Activated naive CD4-positive, alpha-beta T cell treated with anti-CD3 and anti-CD28 coated beads, Interleukin-2, amount 50 U/mL, for 24 hours (primary cell): ENCODE measurements around the gene SUSD3.
A peak's percentile ranks its signal among the peaks of the same experiment; 100 is the strongest.

Experiments
- H3K27ac Mint-ChIP-seq: one replicate; pipeline ENCODE4 v1.8.0; 2021; ENCODE audit warnings: mild to moderate bottlenecking, mixed read lengths
- H3K27me3 Mint-ChIP-seq: one replicate; pipeline ENCODE4 v1.8.0; 2021; ENCODE audit warnings: mixed read lengths
- H3K36me3 Mint-ChIP-seq: one replicate; pipeline ENCODE4 v1.8.0; 2021; ENCODE audit warnings: mixed read lengths
- H3K4me1 Mint-ChIP-seq: one replicate; pipeline ENCODE4 v1.8.0; 2021; ENCODE audit warnings: mixed read lengths
- H3K4me3 Mint-ChIP-seq: one replicate; pipeline ENCODE4 v1.8.0; 2021; ENCODE audit warnings: mild to moderate bottlenecking, mixed read lengths
- H3K9me3 Mint-ChIP-seq: one replicate; pipeline ENCODE4 v1.8.0; 2021; ENCODE audit warnings: mixed read lengths

The SUSD3 gene

DNA sequence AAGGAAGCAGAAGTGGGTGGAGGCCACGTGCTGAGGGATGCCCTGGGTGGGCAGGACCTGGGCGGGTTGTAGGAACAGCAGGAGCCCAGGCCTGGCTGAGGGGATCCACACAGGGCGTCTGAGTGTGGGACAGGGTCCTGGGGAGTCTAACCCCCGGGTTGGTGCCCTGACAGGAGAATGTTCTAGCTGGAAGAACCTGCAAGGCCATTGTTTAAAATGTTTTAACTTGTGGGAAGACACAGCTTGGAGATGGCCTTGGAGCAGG is 33.9 kb upstream of the SUSD3 start:
- peaks cover 87% of the 10 kb centered on the region for H3K4me1 Mint-ChIP-seq
- H3K27me3 Mint-ChIP-seq, result no peaks in the 10 kb centered on the region
- H3K9me3 Mint-ChIP-seq, result no peaks in the 10 kb centered on the region
- H3K4me3 Mint-ChIP-seq, result no peak overlapping the region
- peak overlapping the region; percentile 56 for H3K27ac Mint-ChIP-seq
- peaks cover 5% of the 10 kb centered on the region for H3K36me3 Mint-ChIP-seq

DNA sequence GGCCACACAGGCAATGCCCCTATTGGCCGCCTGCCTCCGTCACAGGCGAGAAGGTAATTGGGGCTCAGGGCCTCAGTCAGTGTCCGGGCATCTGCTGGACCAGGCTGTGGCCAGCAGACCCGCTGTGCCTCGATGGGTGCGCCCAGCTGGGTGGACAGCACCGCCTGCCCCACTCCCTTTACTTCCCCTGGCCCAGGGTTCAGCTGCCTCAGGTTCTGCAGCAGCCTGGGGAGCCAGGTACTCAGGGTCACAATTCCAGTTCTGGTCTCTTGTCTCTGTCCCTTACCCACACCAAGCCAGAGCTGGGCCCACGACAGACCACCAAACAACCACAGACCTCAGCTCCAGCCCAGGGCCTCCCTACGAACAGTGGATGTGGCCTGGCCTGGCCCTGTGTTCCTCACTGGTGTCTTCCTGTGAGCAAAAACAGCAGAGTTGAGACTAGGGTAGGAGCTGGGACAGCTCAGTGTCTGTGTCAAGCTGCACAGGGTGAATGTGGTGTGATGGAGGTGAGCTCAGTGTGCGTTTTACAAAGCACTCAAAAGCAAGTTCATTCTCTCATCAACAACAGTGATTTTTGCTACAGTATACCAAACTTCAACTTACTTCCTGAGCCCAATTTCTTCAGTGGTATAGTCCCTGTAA is 33.4 kb upstream of the SUSD3 start:
- Mint-ChIP-seq H3K27ac (peak overlapping the region; percentile 96), H3K4me3 (peak overlapping the region; percentile 33), H3K27me3 (no peaks in the 10 kb centered on the region), H3K9me3 (no peaks in the 10 kb centered on the region), H3K4me1 (peaks cover 90% of the 10 kb centered on the region), H3K36me3 (peaks cover 4% of the 10 kb centered on the region)

DNA sequence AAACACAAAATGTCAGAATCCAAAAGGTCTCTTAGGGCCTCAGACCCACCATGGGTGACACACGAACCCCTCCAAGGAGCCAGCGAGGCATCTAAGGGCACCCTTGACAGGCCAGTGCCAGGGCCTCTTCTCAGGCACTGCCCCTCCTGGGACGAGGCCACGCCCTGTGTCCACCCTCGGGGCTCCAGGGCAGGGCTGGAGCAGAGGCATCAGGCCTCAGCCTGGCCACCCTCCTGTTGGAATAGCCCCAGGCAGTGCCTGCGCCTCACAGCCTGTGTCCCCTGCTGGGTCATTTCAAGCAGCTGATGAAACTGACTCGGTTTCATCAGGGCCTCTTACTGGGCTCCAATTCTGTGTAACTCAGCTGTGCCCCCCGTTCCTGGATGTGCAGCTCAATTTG is 32.8 kb upstream of the SUSD3 start:
- Mint-ChIP-seq H3K4me1 (peaks cover 91% of the 10 kb centered on the region), H3K27me3 (no peaks in the 10 kb centered on the region), H3K36me3 (peaks cover 6% of the 10 kb centered on the region), H3K4me3 (no peak overlapping the region), H3K27ac (peak overlapping the region; percentile 96), H3K9me3 (no peaks in the 10 kb centered on the region)

- H3K4me3 Mint-ChIP-seq, result no peak overlapping the region
- H3K27ac Mint-ChIP-seq, result peak overlapping the region; percentile 84
- H3K27me3 Mint-ChIP-seq, result no peaks in the 10 kb centered on the region
- no peaks in the 10 kb centered on the region for H3K9me3 Mint-ChIP-seq
- peaks cover 9% of the 10 kb centered on the region for H3K36me3 Mint-ChIP-seq
- peaks cover 91% of the 10 kb centered on the region for H3K4me1 Mint-ChIP-seq
Observed at GRCh38 chr9:93026640-93027039, 31.9 kb upstream of the SUSD3 start.

- peak overlapping the region; percentile 83 for H3K4me3 Mint-ChIP-seq
- H3K27ac Mint-ChIP-seq, result peak overlapping the region; percentile 96
- no peaks in the 10 kb centered on the region for H3K9me3 Mint-ChIP-seq
- H3K27me3 Mint-ChIP-seq, result no peaks in the 10 kb centered on the region
- H3K4me1 Mint-ChIP-seq, result peaks cover 93% of the 10 kb centered on the region
- H3K36me3 Mint-ChIP-seq, result peaks cover 10% of the 10 kb centered on the region
Observed at GRCh38 chr9:93027750-93028149, 30.8 kb upstream of the SUSD3 start.

- Mint-ChIP-seq H3K27me3 (no peaks in the 10 kb centered on the region), H3K36me3 (peaks cover 7% of the 10 kb centered on the region), H3K9me3 (no peaks in the 10 kb centered on the region), H3K4me3 (peak overlapping the region; percentile 83), H3K27ac (peak overlapping the region; percentile 96), H3K4me1 (peaks cover 92% of the 10 kb centered on the region)
Observed at GRCh38 chr9:93028448-93029006, 30.0 kb upstream of the SUSD3 start.

- H3K4me1 Mint-ChIP-seq, result peaks cover 76% of the 10 kb centered on the region
Observed at GRCh38 chr9:93030642-93031628, 27.6 kb upstream of the SUSD3 start.

DNA sequence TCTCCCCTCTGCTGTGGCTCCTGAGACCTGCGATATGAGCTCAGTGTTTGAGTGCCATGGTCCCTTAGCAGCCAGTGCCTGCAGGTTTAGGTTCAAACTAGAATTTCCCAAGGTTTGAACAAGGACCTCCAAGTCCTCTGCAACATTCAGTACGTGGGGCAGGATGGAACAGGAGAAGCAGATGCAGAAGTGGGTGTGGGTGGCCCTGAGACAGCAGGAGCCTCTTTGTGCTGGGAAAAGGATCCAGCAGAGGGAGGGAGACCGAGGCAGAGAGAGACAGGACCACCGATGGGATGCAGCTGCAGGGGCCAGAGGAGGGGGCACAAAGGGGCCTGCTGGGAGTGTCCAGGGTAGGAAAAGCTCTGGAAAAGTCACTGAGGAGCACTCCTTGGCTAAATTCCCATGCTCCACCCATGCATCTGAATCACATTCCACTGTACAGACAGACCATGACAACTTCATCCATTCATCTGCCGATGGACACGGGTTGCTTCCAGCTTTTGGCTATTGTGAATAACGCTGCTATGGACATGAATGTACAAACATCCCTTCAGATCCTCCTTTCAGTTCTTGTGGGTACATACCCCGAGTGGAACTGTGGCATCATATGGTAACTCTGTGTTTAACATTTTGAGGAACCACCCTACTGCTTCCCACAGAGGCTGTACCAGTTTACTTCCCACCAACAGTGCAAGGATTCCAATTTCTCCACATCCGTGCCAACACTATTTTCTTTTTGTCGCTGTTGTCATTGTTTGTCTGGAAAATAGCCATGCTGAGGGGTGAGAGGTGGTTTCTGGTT is 26.7 kb upstream of the SUSD3 start:
- Mint-ChIP-seq H3K36me3 (peaks cover 8% of the 10 kb centered on the region), H3K27me3 (no peaks in the 10 kb centered on the region), H3K4me1 (peaks cover 77% of the 10 kb centered on the region), H3K9me3 (no peaks in the 10 kb centered on the region), H3K4me3 (peak overlapping the region; percentile 39), H3K27ac (peak overlapping the region; percentile 59)

More at GRCh38 chr9:93030642-93031628, 27.6 kb upstream of the SUSD3 start:
- H3K9me3 Mint-ChIP-seq, result no peaks in the 10 kb centered on the region
- H3K4me3 Mint-ChIP-seq, result peak overlapping the region; percentile 39
- no peaks in the 10 kb centered on the region for H3K27me3 Mint-ChIP-seq
- peaks cover 8% of the 10 kb centered on the region for H3K36me3 Mint-ChIP-seq
- H3K27ac Mint-ChIP-seq, result peak overlapping the region; percentile 66

DNA sequence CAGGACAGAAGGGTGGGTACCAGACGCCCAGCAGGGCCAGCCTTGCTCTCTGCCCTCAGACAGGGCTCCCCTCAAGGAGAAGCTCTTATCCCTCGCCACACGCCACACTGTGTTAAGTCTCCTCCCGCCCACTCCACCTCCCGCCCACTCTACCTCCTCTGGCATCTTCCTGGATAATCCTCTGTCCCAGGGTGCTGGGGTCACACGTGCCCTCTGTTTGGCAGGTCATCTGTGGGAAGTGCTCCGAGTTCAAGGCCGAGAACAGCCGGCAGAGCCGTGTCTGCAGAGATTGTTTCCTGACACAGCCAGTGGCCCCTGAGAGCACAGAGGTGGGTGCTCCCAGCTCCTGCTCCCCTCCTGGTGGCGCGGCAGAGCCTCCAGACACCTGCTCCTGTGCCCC is 26.0 kb upstream of the SUSD3 start:
- H3K36me3 Mint-ChIP-seq, result peaks cover 8% of the 10 kb centered on the region
- peak overlapping the region; percentile 87 for H3K27ac Mint-ChIP-seq
- peaks cover 76% of the 10 kb centered on the region for H3K4me1 Mint-ChIP-seq

DNA sequence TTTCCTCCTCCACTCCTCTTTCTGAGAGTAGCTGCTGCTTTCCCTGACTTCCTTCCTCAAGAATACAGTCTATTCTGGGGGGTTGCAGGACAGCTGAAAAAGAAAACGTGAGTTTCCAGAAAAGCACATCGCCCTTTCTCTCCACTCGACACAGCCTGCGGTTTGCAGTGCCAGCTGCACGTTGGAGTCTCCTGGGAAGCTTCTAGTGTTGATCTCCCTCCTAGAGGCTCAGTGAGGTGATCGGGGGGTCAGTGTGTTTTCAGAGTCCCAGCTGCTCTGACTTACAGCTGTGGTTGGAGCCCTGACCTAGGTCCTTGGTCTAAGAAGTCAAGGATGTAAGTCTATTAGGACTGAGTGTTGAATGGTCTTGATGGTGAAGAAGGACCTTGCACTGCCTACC is 25.0 kb upstream of the SUSD3 start:
- Mint-ChIP-seq H3K9me3 (no peaks in the 10 kb centered on the region), H3K36me3 (peaks cover 8% of the 10 kb centered on the region)

More for the DNA sequence above, 26.0 kb upstream of the SUSD3 start:
- H3K27me3 Mint-ChIP-seq, result no peaks in the 10 kb centered on the region
- no peaks in the 10 kb centered on the region for H3K9me3 Mint-ChIP-seq
- H3K4me3 Mint-ChIP-seq, result no peak overlapping the region

GRCh38 chr9:93035106-93035660 is 23.3 kb upstream of the SUSD3 start:
- peaks cover 69% of the 10 kb centered on the region for H3K4me1 Mint-ChIP-seq

More for the DNA sequence above, 25.0 kb upstream of the SUSD3 start:
- peak overlapping the region; percentile 93 for H3K27ac Mint-ChIP-seq
- no peaks in the 10 kb centered on the region for H3K27me3 Mint-ChIP-seq
- no peak overlapping the region for H3K4me3 Mint-ChIP-seq
- H3K4me1 Mint-ChIP-seq, result peaks cover 73% of the 10 kb centered on the region

DNA sequence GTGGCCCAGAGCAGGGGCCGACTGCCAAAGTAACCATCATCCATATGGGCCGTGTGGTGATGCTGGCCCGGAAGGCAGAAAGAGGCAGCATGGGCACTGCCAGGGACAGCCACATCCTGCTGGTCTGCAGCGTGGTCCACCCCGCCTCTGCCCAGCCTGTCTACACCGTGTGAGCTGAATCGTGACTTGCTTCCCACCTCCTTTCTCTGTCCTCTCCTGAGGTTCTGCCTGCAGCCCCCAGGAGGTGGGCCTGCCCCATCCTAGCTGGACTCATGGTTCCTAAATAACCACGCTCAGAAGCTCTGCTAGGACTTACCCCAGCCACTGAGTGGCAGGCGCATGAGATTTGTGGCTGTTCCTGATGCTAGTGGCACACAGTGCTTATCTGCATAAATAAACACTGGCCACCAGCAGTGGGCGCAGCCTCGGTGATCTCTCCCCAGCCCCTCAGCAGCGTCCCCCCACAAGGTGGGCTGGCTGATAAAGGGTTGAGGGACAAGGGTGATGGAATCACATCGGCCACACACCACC is 22.6 kb upstream of the SUSD3 start:
- peaks cover 62% of the 10 kb centered on the region for H3K4me1 Mint-ChIP-seq
- H3K4me3 Mint-ChIP-seq, result no peak overlapping the region
- peaks cover 5% of the 10 kb centered on the region for H3K36me3 Mint-ChIP-seq
- peak overlapping the region; percentile 35 for H3K27ac Mint-ChIP-seq
- no peaks in the 10 kb centered on the region for H3K9me3 Mint-ChIP-seq
- no peaks in the 10 kb centered on the region for H3K27me3 Mint-ChIP-seq

More at GRCh38 chr9:93035106-93035660, 23.3 kb upstream of the SUSD3 start:
- H3K36me3 Mint-ChIP-seq, result peaks cover 8% of the 10 kb centered on the region
- no peaks in the 10 kb centered on the region for H3K27me3 Mint-ChIP-seq
- H3K27ac Mint-ChIP-seq, result peak overlapping the region; percentile 35
- H3K4me3 Mint-ChIP-seq, result no peak overlapping the region
- H3K9me3 Mint-ChIP-seq, result no peaks in the 10 kb centered on the region

DNA sequence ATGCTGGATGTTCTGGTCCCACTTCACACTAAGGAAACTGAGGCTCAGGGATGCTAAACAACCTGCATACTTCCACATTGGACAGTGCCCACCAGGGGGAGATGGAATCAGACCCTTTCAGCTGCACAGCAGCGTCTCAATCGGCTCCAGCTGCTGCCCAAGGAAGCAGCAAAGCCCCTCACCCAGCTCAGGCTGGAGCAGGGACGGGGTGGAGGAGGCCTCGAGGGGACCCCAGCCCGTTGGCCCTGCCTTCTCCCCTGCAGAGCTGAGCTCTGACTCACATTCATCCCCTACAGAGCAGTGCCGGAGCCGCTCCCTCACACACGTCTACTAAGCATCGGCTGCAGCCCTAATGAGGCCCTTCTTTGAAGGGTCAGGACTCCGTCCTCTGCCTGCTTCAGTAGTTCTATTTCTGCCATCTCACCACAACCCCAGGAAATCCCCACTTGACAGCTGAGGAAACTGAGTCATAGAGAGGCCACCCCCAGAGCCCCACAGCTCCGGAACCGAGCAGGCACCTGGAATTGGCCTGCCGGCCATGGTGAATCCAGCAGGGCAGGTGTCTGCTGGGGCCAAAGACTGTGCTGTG is 21.5 kb upstream of the SUSD3 start:
- Mint-ChIP-seq H3K36me3 (peaks cover 2% of the 10 kb centered on the region), H3K9me3 (no peaks in the 10 kb centered on the region), H3K27ac (peak overlapping the region; percentile 86), H3K4me1 (peaks cover 62% of the 10 kb centered on the region), H3K4me3 (no peak overlapping the region), H3K27me3 (no peaks in the 10 kb centered on the region)

- Mint-ChIP-seq H3K27me3 (no peaks in the 10 kb centered on the region), H3K4me3 (no peak overlapping the region), H3K27ac (no peak overlapping the region), H3K36me3 (peaks cover 1% of the 10 kb centered on the region), H3K4me1 (peaks cover 62% of the 10 kb centered on the region), H3K9me3 (no peaks in the 10 kb centered on the region)
Observed at GRCh38 chr9:93037476-93037971, 21.0 kb upstream of the SUSD3 start.
